Stimulated activated CD4-positive, alpha-beta T cell treated with anti-CD3 and anti-CD28 coated beads, Interleukin-15, amount 100 ng/mL, for 24 hours (primary cell): ENCODE data around the gene TRIM25.

Source experiments
- DNase-seq: peaks from one replicate; pipeline ENCODE4 v3.0.0-alpha.2; 2020

Gene TRIM25

DNA sequence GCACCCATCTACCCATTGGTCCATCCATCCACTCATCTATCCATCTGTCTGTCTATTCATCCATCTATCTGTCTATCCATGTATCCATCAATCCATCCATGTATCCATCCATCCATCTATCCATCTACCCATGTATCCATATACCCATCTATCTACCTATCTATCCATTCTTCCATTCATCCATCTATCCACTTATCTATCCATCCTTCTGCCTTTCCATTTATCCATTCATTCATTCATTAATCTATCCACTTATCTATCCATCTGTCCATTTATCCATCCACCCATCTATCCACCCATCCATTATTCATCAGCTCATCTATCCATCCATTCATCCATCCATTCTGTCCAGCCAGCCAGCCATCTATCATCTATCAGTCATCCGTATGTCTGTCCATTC is 21.5 kb downstream of the TRIM25 start:
- no peak for DNase-seq

DNA sequence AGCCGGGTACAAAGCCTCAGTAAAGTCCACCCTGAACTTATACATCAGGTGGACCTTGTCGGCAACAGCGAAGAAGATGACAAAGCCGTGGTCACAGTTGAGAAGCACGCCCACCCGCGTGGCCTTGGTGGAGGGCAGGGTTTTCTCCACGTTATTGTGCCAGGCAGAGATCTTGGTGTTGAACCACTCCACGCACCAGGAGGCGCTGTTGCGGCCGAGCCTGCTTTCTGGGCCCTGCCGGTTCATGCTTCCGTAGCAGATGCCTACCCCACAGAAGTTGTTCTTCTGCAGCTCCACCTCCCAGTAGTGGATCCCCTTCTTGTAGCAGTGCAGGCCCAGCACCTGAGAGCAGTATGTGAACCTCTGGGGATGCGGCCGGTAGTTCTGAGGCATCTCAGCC is 22.1 kb downstream of the TRIM25 start:
- DNase-seq: peak; percentile 68

DNA sequence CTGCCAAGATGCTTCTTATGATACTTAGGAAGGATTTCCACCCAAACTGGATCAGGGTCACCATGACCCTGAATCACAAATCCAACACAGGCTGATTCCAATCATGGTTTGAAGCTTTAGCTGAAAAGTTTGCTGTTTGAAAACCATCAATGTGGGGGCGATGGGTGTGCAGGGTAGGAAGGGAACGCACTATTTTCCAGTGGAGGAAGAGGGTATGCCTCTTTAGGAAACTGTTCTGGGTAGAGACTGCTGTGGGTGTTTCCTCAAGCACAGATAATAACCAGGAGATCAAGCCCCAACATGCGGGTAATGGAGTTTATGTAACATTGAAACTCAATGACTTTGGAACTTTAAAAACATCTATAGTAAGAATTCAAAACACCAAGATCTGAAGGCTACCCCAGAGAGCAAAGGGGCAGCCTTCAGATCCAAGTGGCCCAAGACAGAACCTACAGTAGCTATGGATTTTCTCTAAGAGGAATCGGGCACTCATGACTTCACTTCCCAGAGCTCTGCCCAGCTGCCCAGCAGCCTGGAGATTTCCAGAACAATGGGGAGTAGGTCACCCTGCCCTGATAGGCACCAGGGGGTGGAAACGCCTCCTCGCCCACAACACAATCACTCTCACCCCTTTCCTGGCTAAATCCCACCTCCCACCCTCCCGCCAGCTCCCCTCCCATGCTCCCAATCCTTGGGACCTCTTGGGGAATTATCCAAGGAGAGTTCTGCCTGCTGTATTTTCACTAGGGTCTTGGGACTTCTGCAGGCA is 22.8 kb downstream of the TRIM25 start:
- no peak for DNase-seq

DNA sequence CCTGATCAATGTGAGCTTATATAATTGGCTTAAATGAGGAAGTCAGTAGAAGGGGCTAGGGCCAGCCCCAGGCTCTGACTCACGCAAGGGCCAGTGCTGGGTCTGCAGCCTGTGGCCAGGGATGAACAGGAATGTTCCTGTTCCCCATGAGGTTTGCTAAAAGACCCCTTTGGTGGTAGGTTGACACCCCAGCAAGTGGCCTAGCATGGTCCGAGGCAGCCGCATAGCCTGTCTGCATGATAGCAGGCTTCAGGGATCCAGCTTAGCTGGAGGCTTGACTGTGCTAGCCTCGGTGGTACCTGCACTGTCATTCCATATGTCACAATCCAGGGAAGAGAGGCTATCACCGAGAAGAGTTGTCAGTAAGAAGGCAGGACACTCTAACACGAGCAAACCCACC is 23.5 kb downstream of the TRIM25 start:
- no peak for DNase-seq

DNA sequence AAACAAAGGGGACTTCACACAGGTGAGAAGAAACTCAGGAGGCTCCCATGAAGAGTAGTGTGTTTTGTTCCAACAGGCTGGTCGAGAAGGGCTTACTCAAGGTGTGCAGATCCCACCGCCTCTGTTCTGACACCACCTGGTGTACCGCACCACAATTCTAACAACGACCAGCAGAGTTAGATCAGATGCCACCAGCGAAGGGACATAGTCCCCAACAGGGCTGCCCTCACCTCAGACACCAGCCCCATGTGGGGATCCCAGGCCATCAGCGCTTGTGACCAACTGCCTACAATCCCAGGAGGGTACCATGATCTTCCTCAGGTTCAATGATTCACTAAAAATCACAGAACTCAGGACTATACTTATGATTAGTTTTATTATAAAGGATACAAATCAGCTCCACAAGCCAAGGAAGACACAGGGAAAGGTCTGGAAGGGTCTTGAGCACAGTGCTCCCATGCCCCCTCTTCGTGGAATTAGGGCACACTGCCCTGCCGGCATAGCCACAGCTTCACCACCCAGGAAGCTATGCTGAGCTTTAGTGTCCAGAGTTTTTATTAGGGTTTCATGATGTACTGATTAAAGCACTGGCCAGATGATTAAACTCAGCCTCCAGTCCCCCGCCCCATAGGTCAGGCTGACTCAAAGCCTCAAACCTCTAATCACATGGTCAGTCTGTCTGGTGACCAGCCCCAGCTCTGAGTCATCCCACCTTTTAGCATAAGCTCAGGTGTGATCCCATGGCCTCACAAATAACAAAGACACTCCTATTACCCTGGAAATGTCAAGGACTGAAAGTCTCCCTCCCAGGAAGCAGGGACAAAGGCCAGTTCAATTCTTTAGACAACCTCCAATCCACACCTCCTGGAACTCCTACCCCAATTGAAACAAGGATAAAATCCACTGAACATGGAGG is 26.0 kb downstream of the TRIM25 start:
- DNase-seq: no peak

DNA sequence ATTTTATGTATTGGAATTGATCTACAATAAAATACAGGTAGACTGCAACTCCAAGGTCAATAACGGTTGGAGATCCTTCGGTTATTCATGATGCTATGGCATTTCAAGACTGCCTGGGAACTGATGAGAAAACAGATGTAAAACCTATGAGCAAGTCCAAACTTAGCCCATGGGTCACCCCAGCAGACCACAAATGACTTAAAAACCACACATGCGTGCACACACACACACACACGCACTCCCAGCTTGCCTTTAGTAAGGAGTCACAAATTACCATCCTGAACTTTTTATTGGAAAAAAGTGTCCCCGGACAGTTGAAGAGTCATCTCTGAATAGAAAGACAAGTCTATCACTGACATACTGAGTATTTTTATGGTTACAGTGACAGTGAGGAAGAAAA is 26.7 kb downstream of the TRIM25 start:
- no peak for DNase-seq

DNA sequence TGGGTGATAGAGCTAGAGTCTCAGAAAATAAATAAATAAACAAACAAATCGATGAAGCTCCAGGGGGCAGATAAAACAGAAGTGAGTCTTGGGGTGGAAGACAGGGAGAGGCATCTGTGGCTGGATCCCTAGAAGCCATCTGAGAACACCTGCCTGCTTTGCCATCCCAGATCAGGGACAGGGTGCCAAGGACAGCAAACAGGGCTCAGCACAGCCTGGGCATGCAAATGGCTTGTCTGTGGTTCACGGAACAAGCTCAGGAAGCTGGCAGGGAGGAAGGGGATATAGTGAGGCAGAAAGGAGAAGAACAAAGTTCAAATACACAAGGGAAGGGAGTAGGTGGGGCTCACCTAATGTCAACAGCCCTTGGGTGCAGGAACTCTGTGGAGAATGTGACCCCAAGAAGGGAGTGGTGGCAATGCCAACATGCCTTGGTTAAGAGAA is 27.5 kb downstream of the TRIM25 start:
- DNase-seq: no peak

DNA sequence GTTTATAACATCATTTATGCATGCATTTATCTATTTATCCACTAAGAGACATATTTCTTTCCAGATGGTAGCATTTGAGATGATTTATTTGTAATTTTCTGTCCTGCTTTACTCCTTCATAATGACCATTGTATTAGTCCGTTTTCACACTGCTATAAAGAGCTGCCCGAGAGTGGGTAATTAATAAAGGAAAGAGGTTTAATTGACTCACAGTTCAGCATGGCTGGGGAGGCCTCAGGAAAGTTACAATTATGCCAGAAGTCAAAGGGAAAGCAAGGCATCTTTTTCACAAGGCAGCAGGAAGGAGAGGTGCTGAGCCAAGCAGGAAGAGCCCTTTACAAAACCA is 28.6 kb downstream of the TRIM25 start:
- DNase-seq: no peak

DNA sequence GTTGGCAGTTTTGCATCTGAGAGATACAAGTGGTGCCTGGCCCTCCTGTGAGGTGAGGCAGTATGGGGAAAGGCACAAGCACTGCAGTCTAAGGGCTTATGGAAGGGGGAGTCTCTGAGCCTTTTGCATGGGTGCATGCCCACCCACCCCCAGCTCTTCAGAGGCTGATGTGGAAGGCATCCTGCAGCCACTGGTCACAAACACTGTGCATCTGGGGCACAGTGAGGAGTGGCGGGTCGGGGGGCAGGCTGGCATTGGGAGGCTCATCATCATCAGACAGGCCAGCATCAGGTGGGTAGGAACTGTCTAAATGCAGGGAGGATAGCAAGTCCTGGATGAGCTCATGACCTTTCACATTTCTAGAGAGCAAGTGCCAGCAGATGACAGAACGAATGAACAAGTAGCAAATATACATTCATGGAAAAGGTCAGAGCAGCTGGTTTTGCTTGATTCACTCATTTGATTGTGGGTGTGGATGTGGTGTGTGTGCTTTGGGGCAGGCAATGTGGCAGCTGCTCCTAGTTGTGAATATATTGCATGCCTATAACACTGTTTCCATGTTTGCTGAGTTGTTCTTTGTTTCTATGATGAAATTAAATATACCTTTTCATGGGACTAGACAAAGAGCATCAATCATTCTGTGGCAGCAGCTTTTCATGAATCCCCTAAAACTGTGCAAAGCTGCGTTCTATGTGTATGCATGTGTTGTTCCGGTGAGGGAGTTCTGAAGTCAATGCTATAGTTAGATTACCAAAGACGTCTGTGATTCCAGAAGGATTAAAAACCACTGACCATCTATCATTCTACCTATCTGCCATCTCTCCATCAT is 29.2 kb downstream of the TRIM25 start:
- no peak for DNase-seq

DNA sequence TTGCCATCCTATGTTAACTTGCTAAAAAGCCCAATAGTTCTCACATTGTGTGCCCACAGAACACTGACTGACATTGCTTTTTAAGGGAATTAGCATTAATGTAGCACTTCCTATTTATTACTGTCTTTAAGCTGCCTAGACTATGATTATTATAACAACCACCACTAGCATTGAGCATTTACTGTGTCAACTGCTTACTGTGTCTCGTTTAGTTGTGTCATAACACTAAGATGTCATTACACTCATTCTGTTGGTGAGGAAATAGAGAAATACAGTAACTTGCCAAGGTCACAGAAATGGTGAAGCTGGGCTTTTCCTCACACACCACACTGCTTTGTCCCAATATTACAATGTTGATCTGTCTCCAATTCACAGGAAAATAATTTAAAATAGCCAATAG is 30.2 kb downstream of the TRIM25 start:
- DNase-seq: no peak

DNA sequence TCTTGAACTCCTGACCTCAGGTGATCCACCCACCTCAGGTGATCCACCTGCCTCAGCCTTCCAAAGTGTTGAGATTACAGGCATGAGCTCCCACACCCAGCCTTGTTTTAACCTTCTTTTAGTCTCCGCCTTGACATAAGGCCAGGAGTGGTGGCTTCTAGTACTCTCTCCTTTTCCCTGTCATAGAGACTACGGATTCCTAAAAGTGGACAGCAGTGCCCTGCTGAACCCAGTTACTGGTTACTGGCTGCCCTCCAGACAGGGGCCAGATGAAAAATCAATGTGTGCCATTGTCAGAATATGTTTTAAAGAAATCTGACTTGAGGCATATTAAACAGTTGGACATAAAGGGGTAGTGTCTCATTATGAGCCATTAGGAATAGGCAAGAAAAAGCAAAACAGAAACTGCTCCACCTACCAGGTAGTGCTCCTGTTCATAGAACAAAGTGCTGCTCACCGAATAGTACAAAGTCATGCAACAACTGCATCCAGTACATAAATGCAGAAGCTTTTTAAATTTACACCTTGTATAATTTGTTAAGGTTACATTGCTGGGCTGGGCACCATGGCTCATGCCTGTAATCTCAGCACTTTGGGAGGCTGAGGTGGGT is 32.1 kb downstream of the TRIM25 start:
- no peak for DNase-seq

DNA sequence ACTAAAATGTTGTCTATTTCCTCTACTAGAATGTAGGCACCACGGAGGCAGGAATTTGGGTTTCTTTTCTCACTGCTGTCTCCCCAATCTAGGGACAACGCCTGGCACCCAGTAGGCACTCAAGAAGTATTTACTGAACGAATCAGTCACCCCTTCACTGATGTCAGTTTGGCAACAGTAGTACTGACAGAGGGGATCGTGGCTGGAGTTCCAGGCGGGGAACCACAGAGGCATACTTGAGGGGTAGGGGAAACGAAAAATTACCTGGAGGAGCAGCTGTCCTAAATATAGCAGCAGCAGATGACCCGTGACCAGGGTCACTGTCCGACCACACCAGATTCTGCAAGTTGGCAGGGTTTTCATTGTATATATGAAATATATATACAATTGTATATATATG is 33.3 kb downstream of the TRIM25 start:
- DNase-seq: no peak

DNA sequence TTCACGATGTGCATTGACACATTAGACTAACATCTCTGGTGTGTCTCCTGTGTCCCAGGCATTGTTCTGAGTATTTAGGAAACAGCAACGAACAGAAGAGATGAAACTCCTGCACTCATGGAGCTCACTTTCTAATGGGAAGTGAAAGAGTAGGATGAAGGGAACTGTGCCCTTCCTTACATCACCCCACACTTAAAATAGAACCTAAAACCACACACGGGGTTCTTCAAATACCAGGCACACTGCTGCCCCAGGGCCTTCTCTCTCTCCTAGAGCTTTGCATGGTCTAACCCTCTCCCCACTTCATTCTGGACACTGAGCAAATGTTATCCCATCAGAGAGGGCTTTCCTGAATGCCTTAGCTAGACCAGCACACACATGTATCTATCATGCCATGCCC is 33.7 kb downstream of the TRIM25 start:
- DNase-seq: no peak

DNA sequence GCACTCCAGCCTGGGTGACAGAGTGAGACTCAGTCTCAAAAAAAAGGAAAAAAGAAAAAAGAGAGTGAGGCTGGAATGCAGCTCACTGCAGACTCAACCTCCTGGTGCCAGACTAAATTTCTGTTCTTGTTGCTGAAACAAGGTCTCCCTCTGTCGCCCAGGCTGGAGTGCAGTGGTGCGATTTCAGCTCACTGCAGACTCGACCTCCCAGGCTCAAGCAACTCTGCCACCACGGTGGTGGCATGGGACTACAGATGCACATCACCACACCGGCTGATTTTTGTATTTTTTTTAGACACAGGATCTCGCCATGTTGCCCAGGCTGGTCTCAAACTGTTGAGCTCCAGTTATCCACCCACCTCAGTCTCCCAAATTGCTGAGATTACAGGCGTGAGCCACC is 34.6 kb downstream of the TRIM25 start:
- DNase-seq: no peak

DNA sequence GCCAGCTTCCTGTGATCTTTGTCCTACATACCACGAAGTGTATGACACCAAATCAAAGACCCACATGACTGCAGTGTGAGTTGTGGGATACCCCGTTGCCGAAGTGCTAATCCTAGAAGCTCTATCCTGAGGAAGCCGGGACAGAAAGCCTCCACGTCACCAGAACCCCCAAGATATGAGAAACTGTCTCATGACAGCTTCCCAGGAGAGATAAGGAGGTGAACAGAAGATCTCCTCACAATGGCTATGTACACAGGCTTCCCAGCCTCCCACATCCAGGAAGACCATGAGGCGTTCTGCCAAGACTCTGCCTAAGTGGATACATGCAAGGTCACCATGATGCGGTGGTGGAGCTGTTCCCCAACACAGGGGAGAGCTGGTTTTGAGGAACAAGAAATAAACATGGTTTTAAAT is 37.1 kb downstream of the TRIM25 start:
- no peak for DNase-seq

DNA sequence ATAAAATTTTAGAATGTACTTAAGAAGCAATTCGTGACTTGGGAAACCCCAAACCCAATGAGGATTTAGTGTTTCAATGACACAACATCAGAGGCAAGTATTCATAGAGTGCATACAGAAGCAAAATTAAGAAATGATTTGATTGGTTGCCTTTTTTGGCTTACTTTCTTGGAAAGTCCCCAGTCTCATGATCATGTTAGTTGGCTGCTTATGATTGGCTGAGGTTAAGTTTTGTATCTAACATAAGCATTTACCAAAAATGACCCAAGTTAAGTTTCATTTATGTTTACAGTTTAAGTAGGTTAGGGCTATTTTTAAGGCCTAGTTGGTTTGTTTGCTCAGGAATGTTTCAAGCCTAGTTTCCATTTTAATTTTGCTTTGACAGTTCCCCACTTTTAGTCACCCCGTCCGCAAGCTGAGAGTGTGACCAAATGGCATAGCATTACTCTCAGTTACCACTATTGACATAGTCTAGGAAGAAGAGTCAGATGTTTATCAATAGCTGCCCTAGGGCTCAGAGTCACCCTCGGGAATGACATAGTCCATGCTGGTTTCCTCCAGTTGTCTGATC is 43.7 kb downstream of the TRIM25 start:
- DNase-seq: no peak

DNA sequence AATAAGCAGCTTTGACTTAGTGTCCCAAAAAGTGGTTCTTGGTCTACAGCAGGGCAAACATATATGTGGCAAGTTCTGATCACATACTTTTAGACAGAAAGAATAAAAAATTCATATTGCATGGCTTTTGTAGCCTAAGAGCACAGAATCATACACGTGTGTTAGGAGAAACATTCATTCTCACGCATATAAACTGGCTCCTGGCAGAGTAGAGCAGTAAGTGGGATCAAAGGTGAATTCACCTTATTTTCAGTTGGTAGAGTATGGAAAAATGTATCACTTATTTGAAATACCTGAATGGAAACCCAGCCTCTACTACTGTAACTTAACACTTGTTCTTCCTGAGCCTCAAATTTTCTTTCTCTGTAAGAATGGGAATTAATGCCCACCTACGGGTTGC is 45.1 kb downstream of the TRIM25 start:
- DNase-seq: no peak

DNA sequence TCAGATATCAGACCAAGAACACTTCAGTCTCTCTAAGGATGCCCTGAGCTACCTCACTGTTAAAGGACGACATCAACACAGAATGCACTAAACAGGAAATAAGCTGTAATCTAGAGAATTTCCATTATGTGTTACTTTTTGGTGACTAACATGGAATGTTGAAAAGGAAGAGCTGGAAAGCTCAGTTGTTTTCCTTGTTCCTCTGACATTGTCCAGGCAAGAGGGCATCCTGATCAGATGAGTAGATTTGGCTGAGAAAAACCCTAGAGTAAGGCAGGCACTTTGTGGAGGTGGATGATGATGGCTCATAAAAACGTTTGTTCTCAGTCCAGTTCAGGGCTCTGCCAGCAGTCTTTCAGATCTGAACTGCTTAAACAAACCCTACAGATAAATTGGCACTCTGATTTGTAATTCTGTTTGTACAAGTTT is 45.9 kb downstream of the TRIM25 start:
- no peak for DNase-seq

DNA sequence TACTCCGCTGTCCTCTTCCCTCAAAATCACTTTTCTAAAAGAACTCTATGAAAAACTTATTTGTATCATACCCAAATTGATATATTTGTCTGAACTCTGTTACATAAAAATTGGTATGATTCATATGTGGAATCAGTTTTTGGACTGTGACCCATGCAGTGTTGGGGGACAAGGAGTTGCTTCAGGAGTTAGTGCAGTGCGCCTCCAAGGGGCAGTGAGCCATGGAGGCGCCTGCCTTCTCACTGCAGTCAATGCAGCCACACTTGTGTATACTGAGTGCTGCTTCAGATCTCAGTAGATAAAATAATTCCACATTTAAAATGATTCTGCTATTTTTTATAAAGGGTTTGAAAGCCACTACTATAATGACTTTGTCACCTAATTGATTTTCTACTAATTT is 47.4 kb downstream of the TRIM25 start:
- no peak for DNase-seq

DNA sequence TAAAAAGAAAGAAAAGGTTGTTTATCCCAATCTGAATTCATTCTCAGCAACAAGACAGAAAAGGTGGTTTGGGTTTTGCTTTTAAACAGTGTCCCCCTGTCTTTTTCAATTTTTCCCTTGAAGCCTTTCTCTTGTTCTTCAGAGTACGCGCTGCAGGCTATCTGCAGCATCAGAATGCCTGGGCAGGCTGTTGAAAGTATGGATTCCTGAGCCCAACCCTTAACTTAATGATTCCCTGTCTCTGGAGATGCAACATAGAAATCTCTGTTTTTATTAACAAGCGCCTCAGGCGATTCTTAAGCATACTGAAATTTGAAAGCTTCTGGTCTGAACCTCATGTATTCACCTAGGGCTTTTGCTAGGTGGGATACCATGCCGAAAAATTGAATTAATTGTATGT is 47.8 kb downstream of the TRIM25 start:
- DNase-seq: no peak

DNA sequence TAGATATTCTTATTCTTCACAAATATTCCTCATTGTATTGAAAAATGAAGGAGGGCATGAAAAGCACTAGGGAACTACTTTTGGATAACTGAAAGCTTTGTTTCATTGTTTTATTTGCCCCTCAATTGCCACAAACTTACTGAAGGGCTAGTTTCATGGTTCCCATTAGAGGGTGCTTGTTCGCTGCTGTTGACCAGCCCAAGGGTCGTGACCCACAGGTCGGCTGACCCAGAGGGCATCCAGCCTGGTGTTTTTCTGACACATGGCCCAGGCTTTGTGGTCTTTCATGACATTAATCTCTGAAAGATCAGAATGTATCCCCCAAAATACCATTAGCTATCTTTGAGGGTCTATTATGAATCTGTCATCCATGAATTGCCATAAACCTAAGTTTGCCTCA is 49.9 kb downstream of the TRIM25 start:
- no peak for DNase-seq

DNA sequence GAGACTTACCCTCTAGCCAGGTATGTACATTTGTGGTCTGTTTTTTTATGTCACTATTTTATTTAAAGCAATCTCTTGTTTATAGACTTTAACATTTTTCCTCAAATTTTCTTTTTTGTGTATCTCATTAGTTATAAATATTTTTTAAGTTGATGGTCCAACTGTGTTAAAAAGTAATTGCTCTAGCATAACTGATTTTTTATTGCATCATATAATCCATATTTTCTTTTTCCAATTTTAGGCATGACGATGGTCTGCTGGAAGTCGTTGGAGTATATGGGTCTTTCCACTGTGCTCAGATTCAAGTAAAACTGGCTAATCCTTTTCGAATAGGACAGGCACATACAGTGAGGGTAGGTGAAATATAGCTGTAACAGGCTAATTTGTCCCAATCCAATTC is 52.0 kb downstream of the TRIM25 start:
- DNase-seq: no peak

DNA sequence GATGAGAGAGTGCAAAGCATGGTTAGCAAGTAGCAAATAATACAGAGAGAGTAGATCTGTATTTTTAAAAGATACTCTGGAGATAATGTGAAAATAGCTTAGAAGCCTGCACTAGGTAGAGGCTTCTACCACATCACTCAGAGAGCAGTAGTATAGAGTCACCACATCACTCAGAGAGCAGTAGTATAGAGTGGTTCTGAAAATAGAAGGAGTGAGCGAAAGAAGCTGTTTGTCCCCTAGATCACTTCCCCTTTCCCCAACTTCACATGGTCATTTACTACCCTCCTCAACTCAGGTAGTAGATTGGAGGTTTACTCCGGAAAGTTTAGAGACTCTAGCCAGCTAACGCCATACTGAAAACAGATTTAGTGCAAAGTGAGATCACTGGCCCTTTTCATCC is 62.8 kb downstream of the TRIM25 start:
- DNase-seq: no peak
